ENCODE data around the gene LACTBL1. TPM values are rescaled to one million over a fixed set of nuclear protein-coding genes. Genes with fewer than 3 reads are reported as not detected.

Gene LACTBL1
- total RNA-seq, 1 experiment from 2014 or later, result not detected

DNA sequence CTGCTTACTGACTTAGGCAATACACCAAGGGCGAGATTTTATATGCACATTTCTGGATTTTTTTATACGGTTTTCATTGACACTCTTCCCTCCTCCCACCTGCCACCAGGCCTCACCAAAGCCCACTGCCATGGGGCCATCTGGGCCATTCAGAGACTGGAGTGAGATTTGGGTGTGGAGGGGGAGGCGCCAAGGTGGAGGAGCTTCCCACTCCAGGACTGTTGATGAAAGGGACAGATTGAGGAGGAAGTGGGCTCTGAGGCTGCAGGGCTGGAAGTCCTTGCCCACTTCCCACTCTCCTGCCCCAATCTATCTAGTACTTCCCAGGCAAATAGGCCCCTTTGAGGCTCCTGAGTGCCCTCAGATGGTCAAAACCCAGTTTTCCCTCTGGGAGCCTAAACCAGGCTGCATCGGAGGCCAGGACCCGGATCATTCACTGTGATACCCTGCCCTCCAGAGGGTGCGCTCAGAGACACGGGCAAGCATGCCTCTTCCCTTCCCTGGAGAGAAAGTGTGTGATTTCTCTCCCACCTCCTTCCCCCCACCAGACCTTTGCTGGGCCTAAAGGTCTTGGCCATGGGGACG lies 57.9 kb downstream of the LACTBL1 start:
- no peaks in the 10 kb centered on the region for H4K20me1 ChIP-seq (ENCODE audit: control insufficient read depth, insufficient read depth, insufficient read length)
- peak; percentile 47 for DNase-seq
- H3K9ac ChIP-seq (ENCODE audit: extremely low read depth, insufficient read length, low read length), result no peak overlapping the region
- no peak overlapping the region for H3K27ac ChIP-seq (ENCODE audit: insufficient read length, low read depth, low read length)
- H2BK5ac ChIP-seq (ENCODE audit: insufficient read length, low read length), result no peak overlapping the region
- no peaks in the 10 kb centered on the region for H3K79me1 ChIP-seq (ENCODE audit: insufficient read depth, low read depth, low read length, poor library complexity, severe bottlenecking)
- Mint-ChIP-seq H3K27me3 (ENCODE audit: low read depth) (no peaks in the 10 kb centered on the region; the same call in 1 of the 2 replicates), H3K9me3 (no peaks in the 10 kb centered on the region), H3K27ac (no peak overlapping the region; a peak in 2 of 7 replicates), H3K4me3 (no peak overlapping the region), H3K4me1 (peaks cover 12 to 18% of the 10 kb centered on the region in 2 experiments), H3K36me3 (ENCODE audit: insufficient read depth in 1 of 3, low read depth in 3 of 3) (no peaks in the 10 kb centered on the region)
- WGBS (ENCODE audit: extremely low coverage, insufficient read length, low lambda C conversion rate), result no CpG with 5 or more reads among the region's 8 CpGs
- no peak overlapping the region for H2BK15ac ChIP-seq (ENCODE audit: low read depth, low read length)
- no peak overlapping the region for H4K8ac ChIP-seq (replicated peaks; ENCODE audit: insufficient read length, low read depth, low read length)
- no peak overlapping the region for H2BK12ac ChIP-seq (ENCODE audit: insufficient read length, low read depth, low read length)
- no peaks in the 10 kb centered on the region for H3K27me3 ChIP-seq (ENCODE audit: insufficient read depth, low read length)
- peak overlapping the region; percentile 32 for H4K91ac ChIP-seq (ENCODE audit: insufficient read length, low read depth, low read length)
- H3K9me3 ChIP-seq (ENCODE audit: control insufficient read depth, low read depth, low read length), result no peaks in the 10 kb centered on the region
- H3K56ac ChIP-seq (ENCODE audit: insufficient read length, low read depth, low read length), result no peak overlapping the region
- no peak overlapping the region for H3K23ac ChIP-seq (ENCODE audit: insufficient read length, low read depth, low read length)
- H2AK5ac ChIP-seq (ENCODE audit: insufficient read length, low read length), result no peak overlapping the region
- no peaks in the 10 kb centered on the region for H3K23me2 ChIP-seq (ENCODE audit: insufficient read length, low read depth, low read length, poor library complexity, severe bottlenecking)
- H3K79me2 ChIP-seq (ENCODE audit: insufficient read depth, low read length), result no peaks in the 10 kb centered on the region
- H4K5ac ChIP-seq (ENCODE audit: insufficient read length, low read depth, low read length), result no peak overlapping the region
- no peak overlapping the region for H3K18ac ChIP-seq (ENCODE audit: insufficient read length, low read depth, low read length)
- H3K4ac ChIP-seq (ENCODE audit: low read depth, low read length), result no peak overlapping the region
- no peak overlapping the region for H2AFZ ChIP-seq (ENCODE audit: low read length)
- H3K14ac ChIP-seq (ENCODE audit: insufficient read depth, low read length), result no peak overlapping the region
- TF ChIP-seq, protein P1, sequence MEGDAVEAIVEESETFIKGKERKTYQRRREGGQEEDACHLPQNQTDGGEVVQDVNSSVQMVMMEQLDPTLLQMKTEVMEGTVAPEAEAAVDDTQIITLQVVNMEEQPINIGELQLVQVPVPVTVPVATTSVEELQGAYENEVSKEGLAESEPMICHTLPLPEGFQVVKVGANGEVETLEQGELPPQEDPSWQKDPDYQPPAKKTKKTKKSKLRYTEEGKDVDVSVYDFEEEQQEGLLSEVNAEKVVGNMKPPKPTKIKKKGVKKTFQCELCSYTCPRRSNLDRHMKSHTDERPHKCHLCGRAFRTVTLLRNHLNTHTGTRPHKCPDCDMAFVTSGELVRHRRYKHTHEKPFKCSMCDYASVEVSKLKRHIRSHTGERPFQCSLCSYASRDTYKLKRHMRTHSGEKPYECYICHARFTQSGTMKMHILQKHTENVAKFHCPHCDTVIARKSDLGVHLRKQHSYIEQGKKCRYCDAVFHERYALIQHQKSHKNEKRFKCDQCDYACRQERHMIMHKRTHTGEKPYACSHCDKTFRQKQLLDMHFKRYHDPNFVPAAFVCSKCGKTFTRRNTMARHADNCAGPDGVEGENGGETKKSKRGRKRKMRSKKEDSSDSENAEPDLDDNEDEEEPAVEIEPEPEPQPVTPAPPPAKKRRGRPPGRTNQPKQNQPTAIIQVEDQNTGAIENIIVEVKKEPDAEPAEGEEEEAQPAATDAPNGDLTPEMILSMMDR (conservative IDR thresholded peaks at IDR 0.05), result peak; percentile 42; the same call in 2 of the 3 replicates
- no peak overlapping the region for H3K4me2 ChIP-seq (ENCODE audit: insufficient read depth, insufficient read length, low read length)
- no peak overlapping the region for H2BK20ac ChIP-seq (ENCODE audit: low read depth, low read length, poor library complexity, severe bottlenecking)
- no peaks in the 10 kb centered on the region for H3K4me1 ChIP-seq (ENCODE audit: insufficient read depth, low read length)
- H2BK120ac ChIP-seq (ENCODE audit: low read depth, low read length, poor library complexity, severe bottlenecking), result no peak overlapping the region
- H3T11ph ChIP-seq (ENCODE audit: low read length), result no peak overlapping the region
